Measurements from ENCODE around the gene SLC8B1. TPM values are rescaled to one million over a fixed set of nuclear protein-coding genes. Genes with fewer than 3 reads are reported as not detected.

The SLC8B1 gene
- total and polyA plus RNA-seq, 2 donors (not counting 3 experiments of a cell fraction or from before 2014, with no cell fraction given): 29.9 to 45.4 TPM

DNA sequence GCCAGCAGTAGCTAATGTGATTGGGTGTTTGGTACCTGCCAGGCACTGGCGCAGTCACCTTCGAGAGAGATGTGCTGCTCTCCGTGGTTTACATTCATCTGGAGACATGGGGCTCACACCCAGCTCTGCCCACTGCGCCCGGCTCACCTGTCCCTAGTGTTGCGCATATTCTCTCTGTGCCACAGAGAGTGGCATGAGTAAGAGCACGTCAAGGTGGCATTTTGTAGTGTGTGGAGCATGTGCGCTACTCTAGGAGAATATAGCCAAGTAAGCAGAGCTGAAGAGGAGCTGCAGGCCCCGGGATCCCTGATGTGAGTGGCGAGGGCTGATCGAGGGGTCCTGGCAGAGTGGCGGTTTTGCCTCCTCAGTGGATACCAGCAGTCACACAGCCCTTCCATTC is 66.8 kb downstream of the SLC8B1 start:
- no peak overlapping the region for H3K4me2 ChIP-seq (ENCODE audit: insufficient read depth, low read length)
- CTCF ChIA-PET: no interaction called here
- H3K36me3 ChIP-seq (ENCODE audit: control insufficient read depth in 2 of 2, extremely low read depth in 1 of 2, insufficient read depth in 2 of 2, low read length in 2 of 2): peaks cover 0 to 16% of the 10 kb centered on the region in 2 experiments
- intact Hi-C loops (cut with micrococcal nuclease) (no loop called here), dilution Hi-C loops (cut with MboI; ENCODE audit: extremely low pct_ligation_motif_present, low sequenced_read_pairs) (no loop called here)
- no TSS peak for BruUV-seq (replicated peaks)
- H3K4me1 ChIP-seq (ENCODE audit: control insufficient read depth, extremely low read depth, insufficient read depth, low read length): no peaks in the 10 kb centered on the region
- no peak overlapping the region for H3K4me3 ChIP-seq (replicated peaks in 1 of 3; ENCODE audit: insufficient read depth in 1 of 3, low read depth in 1 of 3, low read length in 3 of 3)
- no peak overlapping the region for H3K27ac ChIP-seq (ENCODE audit: insufficient read depth, low read depth, low read length)
- H3K27me3 ChIP-seq (ENCODE audit: control insufficient read depth in 2 of 2, insufficient read depth in 2 of 2, low read length in 2 of 2): no peaks in the 10 kb centered on the region
- POLR2A ChIA-PET: no interaction called here
- TF ChIP-seq POLR2AphosphoS5 (IDR thresholded peaks at IDR 0.05; ENCODE audit: insufficient read depth, low read depth, low read length) (no peak), POLR2A (IDR thresholded peaks at IDR 0.05; ENCODE audit: low read depth, low read length) (no peak), EZH2 (IDR thresholded peaks at IDR 0.05; ENCODE audit: borderline replicate concordance, low read depth, low read length, severe bottlenecking) (no peak), JUN (IDR thresholded peaks at IDR 0.05; ENCODE audit: borderline replicate concordance, insufficient read depth, insufficient read length, low read depth) (no peak), MYC (IDR thresholded peaks at IDR 0.05; ENCODE audit: low read depth, low read length) (no peak), FOS (IDR thresholded peaks at IDR 0.05; ENCODE audit: borderline replicate concordance, insufficient read depth, low read length) (no peak), GATA2 (IDR thresholded peaks at IDR 0.05; ENCODE audit: insufficient read depth, insufficient read length, low read depth, low read length) (no peak)
- TF ChIP-seq, protein P1, sequence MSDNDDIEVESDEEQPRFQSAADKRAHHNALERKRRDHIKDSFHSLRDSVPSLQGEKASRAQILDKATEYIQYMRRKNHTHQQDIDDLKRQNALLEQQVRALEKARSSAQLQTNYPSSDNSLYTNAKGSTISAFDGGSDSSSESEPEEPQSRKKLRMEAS (IDR thresholded peaks at IDR 0.05; ENCODE audit: insufficient read depth, insufficient read length): no peak
- TF ChIP-seq, protein P2, sequence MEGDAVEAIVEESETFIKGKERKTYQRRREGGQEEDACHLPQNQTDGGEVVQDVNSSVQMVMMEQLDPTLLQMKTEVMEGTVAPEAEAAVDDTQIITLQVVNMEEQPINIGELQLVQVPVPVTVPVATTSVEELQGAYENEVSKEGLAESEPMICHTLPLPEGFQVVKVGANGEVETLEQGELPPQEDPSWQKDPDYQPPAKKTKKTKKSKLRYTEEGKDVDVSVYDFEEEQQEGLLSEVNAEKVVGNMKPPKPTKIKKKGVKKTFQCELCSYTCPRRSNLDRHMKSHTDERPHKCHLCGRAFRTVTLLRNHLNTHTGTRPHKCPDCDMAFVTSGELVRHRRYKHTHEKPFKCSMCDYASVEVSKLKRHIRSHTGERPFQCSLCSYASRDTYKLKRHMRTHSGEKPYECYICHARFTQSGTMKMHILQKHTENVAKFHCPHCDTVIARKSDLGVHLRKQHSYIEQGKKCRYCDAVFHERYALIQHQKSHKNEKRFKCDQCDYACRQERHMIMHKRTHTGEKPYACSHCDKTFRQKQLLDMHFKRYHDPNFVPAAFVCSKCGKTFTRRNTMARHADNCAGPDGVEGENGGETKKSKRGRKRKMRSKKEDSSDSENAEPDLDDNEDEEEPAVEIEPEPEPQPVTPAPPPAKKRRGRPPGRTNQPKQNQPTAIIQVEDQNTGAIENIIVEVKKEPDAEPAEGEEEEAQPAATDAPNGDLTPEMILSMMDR (IDR thresholded peaks at IDR 0.05; ENCODE audit: extremely low read depth in 1 of 2, insufficient read depth in 1 of 2, low read depth in 1 of 2, low read length in 2 of 2): no peak
- FAIRE-seq (no peak), DNase-seq (ENCODE audit: low read depth, low spot score) (no peak)
- no peaks in the 10 kb centered on the region for H4K20me1 ChIP-seq (replicated peaks; ENCODE audit: control insufficient read depth, extremely low read depth, insufficient read depth, low read length)
- no peaks in the 10 kb centered on the region for H3K9me3 ChIP-seq (replicated peaks; ENCODE audit: control insufficient read depth, insufficient read depth, low read length)
- no peaks in the 10 kb centered on the region for H3K9me1 ChIP-seq (replicated peaks; ENCODE audit: control insufficient read depth, extremely low read depth, insufficient read depth, low read length)
- H3K9ac ChIP-seq (replicated peaks; ENCODE audit: extremely low read depth, insufficient read depth, low read length): no peak overlapping the region
- H3K79me2 ChIP-seq (ENCODE audit: control insufficient read depth, insufficient read depth, low read length): no peaks in the 10 kb centered on the region
- H2AFZ ChIP-seq (ENCODE audit: low read depth, low read length): no peak overlapping the region
